Right cardiac atrium (tissue), 5 donors: ENCODE results near the gene SEMA3A. TPM values are rescaled to one million over a fixed set of nuclear protein-coding genes. Genes with fewer than 3 reads are reported as not detected.
A peak's percentile ranks its signal among the peaks of the same experiment; 100 is the strongest.

Experiments used
- ATAC-seq, 2 donors: fragments of 200-7000 bp; cut with Tn5 transposase; one replicate each; pipeline versions ENCODE4 v1.8.0 to v1.9.1; 2020; ENCODE audit warnings: moderate library complexity in 2 of 2, mild to moderate bottlenecking in 1 of 2
- DNase-seq, 3 donors: peaks; one replicate each; pipeline ENCODE4 v3.0.0-alpha.2; 2020
- H3K27ac ChIP-seq: one replicate; pipeline ENCODE4 v1.5.1; 2013; ENCODE audit warnings: mild to moderate bottlenecking, low read length, control low read depth, moderate library complexity
- H3K27me3 ChIP-seq: one replicate; pipeline ENCODE4 v1.6.1; 2013; ENCODE audit not compliant: control insufficient read depth, insufficient read depth
- H3K4me1 ChIP-seq: one replicate; pipeline ENCODE4 v1.6.1; 2013; ENCODE audit warnings: low read length; ENCODE audit not compliant: control insufficient read depth, insufficient read depth
- H3K4me3 ChIP-seq: one replicate; pipeline ENCODE4 v1.5.1; 2013; ENCODE audit warnings: low read length, control low read depth
- H3K9me3 ChIP-seq: one replicate; pipeline ENCODE4 v1.6.1; 2013; ENCODE audit warnings: low read length; ENCODE audit not compliant: control insufficient read depth
- WGBS: extraction: QIAGEN DNeasy Blood & Tissue Kit; methylation state at CpG from one replicate; pipeline ENCODE4 v1.1.7; 2013; 5-methylcytosine and 5-hydroxymethylcytosine counted together
- intact Hi-C, 4 donors: fragments of 100-400 bp; cut with DNase I; formaldehyde crosslinking; loops; one replicate each; pipeline versions ENCODE4 v1.11.0 to v1.14.0; 2022 to 2023
- polyA plus RNA-seq: library from polyadenylated mRNA; stranded (reverse); fragments of 200-250 nt; gene quantifications from one replicate; pipeline ENCODE4 v1.2.3, GENCODE V29; 2013
- total RNA-seq, 4 donors: library from RNA; stranded (reverse); fragmentation: NEBNext Ultra II Directional; extraction: Animal tissue kit (Norgen Biotek cat#: 25700); gene quantifications; one replicate each; pipeline ENCODE4 v1.2.1, GENCODE V29; 2021
- donor health status: healthy with polysubstance abuse.
- donor health status: DM: no; HTN: yes; CAD: no.
- donor health status: DM: no; HTN: no; CAD: no.
- donor health status: DM: no; HTN: yes; CAD: no; lungs with severe emphysema.
- donor health status: DM: yes; HTN: yes; CAD: no.

Gene SEMA3A
- total and polyA plus RNA-seq, 5 donors, result 1.2 to 22.4 (median 10.0) TPM

GRCh38 chr7:84136809-84137208 lies 57.8 kb downstream of the SEMA3A start:
- no peaks in the 10 kb centered on the region for H3K9me3 ChIP-seq
- no peak for ATAC-seq
- DNase-seq, result no peak
- intact Hi-C loops, result no loop called here
- no peaks in the 10 kb centered on the region for H3K27me3 ChIP-seq
- no peak overlapping the region for H3K27ac ChIP-seq
- no peak overlapping the region for H3K4me3 ChIP-seq
- H3K4me1 ChIP-seq, result no peaks in the 10 kb centered on the region
- 88% methylated on average over 3 of the region's 3 CpGs for WGBS

- H3K4me3 ChIP-seq, result no peak overlapping the region
- 52% methylated on average over 3 of the region's 3 CpGs for WGBS
- no peak for ATAC-seq
These were observed 58.3 kb downstream of the SEMA3A start for GRCh38 chr7:84136336-84136735.

GRCh38 chr7:84134169-84134568 lies 60.4 kb downstream of the SEMA3A start:
- WGBS, result 95% methylated on average over 1 of the region's 1 CpG

More at GRCh38 chr7:84136336-84136735, 58.3 kb downstream of the SEMA3A start:
- Histone ChIP-seq H3K27ac (no peak overlapping the region), H3K9me3 (no peaks in the 10 kb centered on the region), H3K27me3 (no peaks in the 10 kb centered on the region), H3K4me1 (no peaks in the 10 kb centered on the region)
- no peak for DNase-seq
- intact Hi-C loops, result no loop called here

GRCh38 chr7:84125654-84126053 lies 68.9 kb downstream of the SEMA3A start:
- Histone ChIP-seq H3K4me3 (no peak overlapping the region), H3K27ac (no peak overlapping the region), H3K4me1 (no peaks in the 10 kb centered on the region), H3K9me3 (no peaks in the 10 kb centered on the region), H3K27me3 (no peaks in the 10 kb centered on the region)
- no peak for DNase-seq
- 92% methylated on average over 2 of the region's 2 CpGs for WGBS
- no peak for ATAC-seq
- intact Hi-C loops, result no loop called here

More at GRCh38 chr7:84134169-84134568, 60.4 kb downstream of the SEMA3A start:
- Histone ChIP-seq H3K27ac (no peak overlapping the region), H3K4me1 (no peaks in the 10 kb centered on the region), H3K4me3 (no peak overlapping the region), H3K27me3 (no peaks in the 10 kb centered on the region), H3K9me3 (no peaks in the 10 kb centered on the region)
- DNase-seq (no peak), ATAC-seq (no peak)
- intact Hi-C loops, result no loop called here

- Histone ChIP-seq H3K27ac (no peak overlapping the region), H3K4me3 (no peak overlapping the region), H3K27me3 (no peaks in the 10 kb centered on the region), H3K9me3 (no peaks in the 10 kb centered on the region), H3K4me1 (no peaks in the 10 kb centered on the region)
- intact Hi-C loops, result no loop called here
- DNase-seq (no peak), ATAC-seq (no peak)
- 44% methylated on average over 5 of the region's 5 CpGs for WGBS
These were observed 70.5 kb downstream of the SEMA3A start for GRCh38 chr7:84123965-84124547.

GRCh38 chr7:84122582-84123360 lies 71.8 kb downstream of the SEMA3A start:
- Histone ChIP-seq H3K27ac (no peak overlapping the region), H3K4me3 (no peak overlapping the region), H3K4me1 (no peaks in the 10 kb centered on the region), H3K9me3 (no peaks in the 10 kb centered on the region), H3K27me3 (no peaks in the 10 kb centered on the region)
- intact Hi-C loops, result no loop called here
- WGBS, result 94% methylated on average over 4 of the region's 4 CpGs
- ATAC-seq, result no peak
- no peak for DNase-seq

GRCh38 chr7:84117304-84117703 lies 77.3 kb downstream of the SEMA3A start:
- Histone ChIP-seq H3K4me1 (peaks cover 2% of the 10 kb centered on the region), H3K27me3 (no peaks in the 10 kb centered on the region), H3K4me3 (no peak overlapping the region), H3K9me3 (no peaks in the 10 kb centered on the region), H3K27ac (no peak overlapping the region)
- 98% methylated on average over 6 of the region's 6 CpGs for WGBS
- DNase-seq (no peak), ATAC-seq (no peak)
- intact Hi-C loops, result no loop called here

- no peaks in the 10 kb centered on the region for H3K9me3 ChIP-seq
- no peaks in the 10 kb centered on the region for H3K27me3 ChIP-seq
- no peak for ATAC-seq
- intact Hi-C loops, result no loop called here
- H3K4me1 ChIP-seq, result peaks cover 2% of the 10 kb centered on the region
- WGBS, result 40% methylated on average over 9 of the region's 9 CpGs
- no peak overlapping the region for H3K27ac ChIP-seq
- no peak overlapping the region for H3K4me3 ChIP-seq
- no peak for DNase-seq
These were observed 80.4 kb downstream of the SEMA3A start for GRCh38 chr7:84113906-84114850.

- ATAC-seq, result peak; percentile 60 to 64
- intact Hi-C loops, result no loop called here
- H3K4me3 ChIP-seq, result no peak overlapping the region
- no peak overlapping the region for H3K27ac ChIP-seq
- H3K27me3 ChIP-seq, result no peaks in the 10 kb centered on the region
- peaks cover 2% of the 10 kb centered on the region for H3K4me1 ChIP-seq
- no peaks in the 10 kb centered on the region for H3K9me3 ChIP-seq
- 12% methylated on average over 2 of the region's 2 CpGs for WGBS
- DNase-seq, result no peak
These were observed 81.3 kb downstream of the SEMA3A start for GRCh38 chr7:84113286-84113685.

- DNase-seq (no peak), ATAC-seq (peak; percentile 95 to 96)
- peaks cover 2% of the 10 kb centered on the region for H3K4me1 ChIP-seq
- H3K4me3 ChIP-seq, result no peak overlapping the region
- H3K27me3 ChIP-seq, result no peaks in the 10 kb centered on the region
- no peaks in the 10 kb centered on the region for H3K9me3 ChIP-seq
- intact Hi-C loops, result no loop called here
- H3K27ac ChIP-seq, result no peak overlapping the region
- 24% methylated on average over 1 of the region's 1 CpG for WGBS
These were observed 81.8 kb downstream of the SEMA3A start for GRCh38 chr7:84112771-84113170.

GRCh38 chr7:84111842-84112241 lies 82.7 kb downstream of the SEMA3A start:
- ATAC-seq, result no peak

More at GRCh38 chr7:84111842-84112241, 82.7 kb downstream of the SEMA3A start:
- intact Hi-C loops, result no loop called here
- no peak overlapping the region for H3K4me3 ChIP-seq
- H3K27me3 ChIP-seq, result no peaks in the 10 kb centered on the region
- peaks cover 2% of the 10 kb centered on the region for H3K4me1 ChIP-seq
- no peaks in the 10 kb centered on the region for H3K9me3 ChIP-seq
- no peak for DNase-seq
- H3K27ac ChIP-seq, result no peak overlapping the region
